Measurements from ENCODE around the gene LHPP.

GRCh38 chr10:124508070-124508667 lies 46.5 kb downstream of the LHPP start:
- TF ChIP-seq, protein P1, sequence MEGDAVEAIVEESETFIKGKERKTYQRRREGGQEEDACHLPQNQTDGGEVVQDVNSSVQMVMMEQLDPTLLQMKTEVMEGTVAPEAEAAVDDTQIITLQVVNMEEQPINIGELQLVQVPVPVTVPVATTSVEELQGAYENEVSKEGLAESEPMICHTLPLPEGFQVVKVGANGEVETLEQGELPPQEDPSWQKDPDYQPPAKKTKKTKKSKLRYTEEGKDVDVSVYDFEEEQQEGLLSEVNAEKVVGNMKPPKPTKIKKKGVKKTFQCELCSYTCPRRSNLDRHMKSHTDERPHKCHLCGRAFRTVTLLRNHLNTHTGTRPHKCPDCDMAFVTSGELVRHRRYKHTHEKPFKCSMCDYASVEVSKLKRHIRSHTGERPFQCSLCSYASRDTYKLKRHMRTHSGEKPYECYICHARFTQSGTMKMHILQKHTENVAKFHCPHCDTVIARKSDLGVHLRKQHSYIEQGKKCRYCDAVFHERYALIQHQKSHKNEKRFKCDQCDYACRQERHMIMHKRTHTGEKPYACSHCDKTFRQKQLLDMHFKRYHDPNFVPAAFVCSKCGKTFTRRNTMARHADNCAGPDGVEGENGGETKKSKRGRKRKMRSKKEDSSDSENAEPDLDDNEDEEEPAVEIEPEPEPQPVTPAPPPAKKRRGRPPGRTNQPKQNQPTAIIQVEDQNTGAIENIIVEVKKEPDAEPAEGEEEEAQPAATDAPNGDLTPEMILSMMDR (IDR thresholded peaks at IDR 0.05): no peak
- no peak for TF ChIP-seq POLR2A (IDR thresholded peaks at IDR 0.05)

All from Peyer's patch (tissue), 4 donors.